H1 (cell line): Measurements from ENCODE around the gene SPPL3. TPM values are rescaled to one million over a fixed set of nuclear protein-coding genes. Genes with fewer than 3 reads are reported as not detected.
A peak's percentile ranks its signal among the peaks of the same experiment; 100 is the strongest.

ENCODE experiments used
- CTCF ChIA-PET: fragments of 300-600 bp; sonication (Branson Sonifier 250); formaldehyde crosslinking; loops from one replicate; lab custom pipeline; 2021; ENCODE audit not compliant: partially characterized antibody; lab: Charles Lee
- POLR2A ChIA-PET: fragments of 300-600 bp; sonication (Branson Sonifier 250); formaldehyde crosslinking; loops from one replicate; lab custom pipeline; 2021; ENCODE audit warnings: inconsistent platforms; ENCODE audit not compliant: partially characterized antibody; lab: Charles Lee
- DNase-seq, 2 experiments: peaks; one replicate each; pipeline versions ENCODE4 v3.0.0 to v3.0.0-alpha.2; 2010 to 2022; ENCODE audit warnings: low spot score in 2 of 2, low read depth in 1 of 2, mixed read lengths in 1 of 2
- FAIRE-seq: peaks from 2 replicates; lab custom pipeline; 2011; peaks lifted over from hg19 to GRCh38; lab: Jason Lieb, UNC
- H2AFZ ChIP-seq: 2 replicates; pipeline ENCODE4 v1.8.1; 2012; ENCODE audit warnings: low read length, inconsistent platforms
- H2AK5ac ChIP-seq: 2 replicates; pipeline ENCODE4 v1.6.1; 2013; ENCODE audit warnings: low read depth, low read length
- H2BK120ac ChIP-seq: replicated peaks from 2 replicates; pipeline ENCODE3; 2013; ENCODE audit warnings: low read depth, low read length, inconsistent platforms
- H2BK12ac ChIP-seq: 2 replicates; pipeline ENCODE4 v1.6.1; 2013; ENCODE audit warnings: low read depth, low read length
- H2BK15ac ChIP-seq: 2 replicates; pipeline ENCODE4 v1.6.1; 2013; ENCODE audit warnings: low read length
- H2BK20ac ChIP-seq: 2 replicates; pipeline ENCODE4 v1.6.1; 2013; ENCODE audit warnings: low read length
- H2BK5ac ChIP-seq: 2 replicates; pipeline ENCODE4 v1.6.1; 2013; ENCODE audit warnings: low read depth, low read length
- H3K14ac ChIP-seq: 2 replicates; pipeline ENCODE4 v1.6.1; 2013; ENCODE audit warnings: inconsistent platforms; ENCODE audit not compliant: insufficient read length
- H3K18ac ChIP-seq: 2 replicates; pipeline ENCODE4 v1.6.1; 2013; ENCODE audit warnings: low read length; ENCODE audit errors: extremely low read depth
- H3K23ac ChIP-seq: 2 replicates; pipeline ENCODE4 v1.6.1; 2013; ENCODE audit warnings: inconsistent platforms; ENCODE audit not compliant: insufficient read length
- H3K23me2 ChIP-seq: 2 replicates; pipeline ENCODE4 v1.6.1; 2013; ENCODE audit warnings: low read depth, low read length
- H3K27ac ChIP-seq: 2 replicates; pipeline ENCODE4 v1.6.1; 2011; ENCODE audit warnings: low read depth, low read length, inconsistent platforms
- H3K27me3 ChIP-seq, 4 experiments: replicated peaks in 1 of 4; 1 replicate in 1 of 4; 2 replicates in 3 of 4; pipeline versions ENCODE4 v1.6.1 to v1.8.1; 2011 to 2013; ENCODE audit warnings: low read length in 3 of 4, mild to moderate bottlenecking in 3 of 4, inconsistent platforms in 2 of 4, mixed read lengths in 2 of 4, moderate library complexity in 1 of 4; ENCODE audit not compliant: control insufficient read depth in 3 of 4, insufficient read depth in 3 of 4; ENCODE audit errors: extremely low read depth in 1 of 4
- H3K36me3 ChIP-seq, 4 experiments: 2 replicates each; pipeline versions ENCODE4 v1.6.1 to v1.8.1; 2011 to 2013; ENCODE audit warnings: mild to moderate bottlenecking in 4 of 4, low read length in 3 of 4, moderate library complexity in 2 of 4, control low read depth in 1 of 4, inconsistent platforms in 1 of 4; ENCODE audit not compliant: insufficient read depth in 4 of 4, control insufficient read depth in 2 of 4
- H3K4ac ChIP-seq: replicated peaks from 2 replicates; pipeline ENCODE3; 2013; ENCODE audit warnings: low read length, low read depth, mixed read lengths, inconsistent platforms; ENCODE audit not compliant: insufficient read length
- H3K4me1 ChIP-seq, 4 experiments: replicated peaks in 1 of 4; 1 replicate in 1 of 4; 2 replicates in 3 of 4; pipeline versions ENCODE4 v1.6.1 to v1.8.1; 2011 to 2013; ENCODE audit warnings: low read length in 3 of 4, inconsistent platforms in 2 of 4, mixed read lengths in 1 of 4; ENCODE audit not compliant: insufficient read depth in 4 of 4, control insufficient read depth in 3 of 4
- H3K4me2 ChIP-seq, 2 experiments: 2 replicates each; pipeline versions ENCODE4 v1.6.1 to v1.8.1; 2011 to 2013; ENCODE audit warnings: low read depth in 2 of 2, low read length in 2 of 2, control low read depth in 1 of 2, inconsistent platforms in 1 of 2, mild to moderate bottlenecking in 1 of 2; ENCODE audit not compliant: insufficient read depth in 1 of 2
- H3K4me3 ChIP-seq, 4 experiments: fragments of 200-600, 300-600 bp in 1 of 4; sonication (generic), shearing (Covaris generic), sonication (Bioruptor Twin) in 1 of 4; 2 replicates each; pipeline versions ENCODE4 v1.5.1 to v1.8.1; 2011 to 2016; ENCODE audit warnings: low read length in 4 of 4, low read depth in 3 of 4, control low read depth in 2 of 4, inconsistent platforms in 2 of 4, mild to moderate bottlenecking in 2 of 4, mixed read lengths in 1 of 4, moderate library complexity in 1 of 4; ENCODE audit not compliant: insufficient read depth in 2 of 4; ENCODE audit errors: extremely low read depth in 1 of 4
- H3K56ac ChIP-seq: replicated peaks from 2 replicates; pipeline ENCODE3; 2013; ENCODE audit warnings: low read depth, mild to moderate bottlenecking, mixed read lengths, low read length, inconsistent platforms; ENCODE audit not compliant: insufficient read length
- H3K79me1 ChIP-seq: 2 replicates; pipeline ENCODE4 v1.6.1; 2013; ENCODE audit warnings: low read depth, low read length, control low read depth
- H3K79me2 ChIP-seq, 2 experiments: 2 replicates each; pipeline versions ENCODE4 v1.6.1 to v1.8.1; 2012 to 2013; ENCODE audit warnings: low read length in 2 of 2, mild to moderate bottlenecking in 2 of 2, inconsistent platforms in 1 of 2; ENCODE audit not compliant: insufficient read depth in 2 of 2, control insufficient read depth in 1 of 2
- H3K9ac ChIP-seq, 4 experiments: replicated peaks in 1 of 4; 1 replicate in 1 of 4; 2 replicates in 3 of 4; pipeline versions ENCODE4 v1.6.1 to v1.8.1; 2011 to 2013; ENCODE audit warnings: low read depth in 3 of 4, low read length in 3 of 4, control low read depth in 2 of 4, mild to moderate bottlenecking in 2 of 4, moderate library complexity in 2 of 4, inconsistent platforms in 1 of 4; ENCODE audit errors: extremely low read depth in 1 of 4
- H3K9me3 ChIP-seq, 2 experiments: 2 replicates each; pipeline versions ENCODE4 v1.6.1 to v1.8.1; 2012 to 2013; ENCODE audit warnings: mild to moderate bottlenecking in 2 of 2, moderate library complexity in 2 of 2, control low read depth in 1 of 2, inconsistent platforms in 1 of 2, low read depth in 1 of 2, low read length in 1 of 2, mixed read lengths in 1 of 2; ENCODE audit not compliant: insufficient read depth in 2 of 2
- H4K20me1 ChIP-seq, 2 experiments: replicated peaks in 1 of 2; 2 replicates each; pipeline versions ENCODE3 to v1.8.1; 2011 to 2013; ENCODE audit warnings: inconsistent platforms in 2 of 2, low read length in 2 of 2, mild to moderate bottlenecking in 1 of 2; ENCODE audit not compliant: insufficient read depth in 2 of 2, control insufficient read depth in 1 of 2
- H4K5ac ChIP-seq: 2 replicates; pipeline ENCODE4 v1.6.1; 2013; ENCODE audit warnings: low read length, low read depth, mixed read lengths, inconsistent platforms; ENCODE audit not compliant: insufficient read length
- H4K8ac ChIP-seq: 2 replicates; pipeline ENCODE4 v1.8.0; 2013; ENCODE audit warnings: mild to moderate bottlenecking, moderate library complexity, low read length, inconsistent platforms; ENCODE audit not compliant: insufficient read depth; ENCODE audit errors: extremely low read depth
- H4K91ac ChIP-seq: replicated peaks from 2 replicates; pipeline ENCODE3; 2013; ENCODE audit warnings: low read length, mixed read lengths, inconsistent platforms; ENCODE audit not compliant: insufficient read length
- BACH1 ChIP-seq: IDR thresholded peaks from 2 replicates; pipeline ENCODE4 v1.6.1; 2012; ENCODE audit warnings: low read length, improper control_type of control experiment
- CBX5 ChIP-seq: fragments of 300-800, 300-1000 bp; sonication (generic); IDR thresholded peaks from 2 replicates; pipeline ENCODE4 v1.7.1; 2016; ENCODE audit warnings: antibody characterized with exemption, low read length, low read depth
- CREB1 ChIP-seq: IDR thresholded peaks from 2 replicates; pipeline ENCODE4 v1.6.1; 2012; ENCODE audit warnings: inconsistent platforms
- GTF2F1 ChIP-seq: IDR thresholded peaks from 2 replicates; pipeline ENCODE4 v1.6.1; 2012; ENCODE audit warnings: low read depth, low read length, improper control_type of control experiment, borderline replicate concordance
- JUND ChIP-seq: IDR thresholded peaks from 2 replicates; pipeline ENCODE4 v1.6.1; 2011; ENCODE audit warnings: mild to moderate bottlenecking, improper control_type of control experiment, low read length
- MAFK ChIP-seq: IDR thresholded peaks from 2 replicates; pipeline ENCODE4 v1.6.1; 2012; ENCODE audit warnings: low read depth, mild to moderate bottlenecking, improper control_type of control experiment, low read length
- NANOG ChIP-seq: IDR thresholded peaks from 2 replicates; pipeline ENCODE4 v1.6.1; 2011; ENCODE audit warnings: low read length, low read depth, mild to moderate bottlenecking, inconsistent platforms; ENCODE audit not compliant: insufficient read depth, poor library complexity, severe bottlenecking
- POLR2AphosphoS5 ChIP-seq: IDR thresholded peaks from 2 replicates; pipeline ENCODE4 v1.6.1; 2011; ENCODE audit warnings: low read depth, low read length
- RBBP5 ChIP-seq: IDR thresholded peaks from 2 replicates; pipeline ENCODE4 v1.7.1; 2012; ENCODE audit warnings: low read depth, mild to moderate bottlenecking, inconsistent platforms, low read length, moderate library complexity, borderline replicate concordance
- SIN3A ChIP-seq, 2 experiments: IDR thresholded peaks in 1 of 2; conservative IDR thresholded peaks in 1 of 2; 2 replicates each; pipeline ENCODE4 v1.6.1; 2011 to 2012; ENCODE audit warnings: low read length in 2 of 2, improper control_type of control experiment in 1 of 2, low read depth in 1 of 2, mild to moderate bottlenecking in 1 of 2
- ZNF274 ChIP-seq: IDR thresholded peaks from 2 replicates; pipeline ENCODE4 v1.7.0; 2012; ENCODE audit warnings: low read length, borderline replicate concordance; ENCODE audit errors: extremely low read depth
- WGBS, 2 experiments: shearing (Covaris generic) in 1 of 2; methylation state at CpG; one replicate each; pipeline versions ENCODE4 v1.1.6 to v1.1.7; 2013 to 2015; ENCODE audit warnings: low lambda C conversion rate in 2 of 2, mixed read lengths in 2 of 2, inconsistent platforms in 1 of 2, low coverage in 1 of 2, missing lambda C conversion rate in 1 of 2; ENCODE audit not compliant: insufficient replicate concordance in 2 of 2, insufficient coverage in 1 of 2, insufficient read length in 1 of 2; ENCODE audit errors: extremely low coverage in 1 of 2, missing lambda C conversion rate in 1 of 2; 5-methylcytosine and 5-hydroxymethylcytosine counted together
- polyA plus RNA-seq, 7 experiments: library from polyadenylated mRNA; depleted of rRNA in 3 of 7; stranded (reverse) in 5 of 7; unstranded in 2 of 7; fragments of >200 nt in 5 of 7; fragments of 200-250 nt in 2 of 7; gene quantifications; 1 replicate in 5 of 7; 2 replicates in 1 of 7; 4 replicates in 1 of 7; pipeline versions ENCODE4 v1.2.1 to v1.2.3, GENCODE V29; 2011 to 2013; ENCODE audit warnings: missing spikeins in 2 of 7, mixed read lengths in 2 of 7
- total RNA-seq: library from RNA; stranded (reverse); fragmentation: NEBNext Ultra II Directional; extraction: Animal tissue kit (Norgen Biotek cat#: 25700); gene quantifications from 2 replicates; pipeline ENCODE4 v1.2.1, GENCODE V29; 2021

SPPL3 gene
- total and polyA plus RNA-seq, 2 of the 8 experiments (the other 6 are each of a cell fraction or from before 2014, with no cell fraction given), result 27.3 to 48.4 TPM

GRCh38 chr12:120759591-120760348 lies 144.4 kb downstream of the SPPL3 start:
- Histone ChIP-seq H3K79me2 (no peaks in the 10 kb centered on the region), H3K4me1 (peaks cover 0 to 10% (median 4%) of the 10 kb centered on the region in 4 experiments; a peak in 4 of 7 replicates), H3K4ac (no peak overlapping the region), H3K23ac (no peak overlapping the region), H4K8ac (no peak overlapping the region), H3K4me3 (no peak overlapping the region), H3K4me2 (0 out of 4 replicates have a peak overlapping the region, but pooled peaks of 1 of the 2 experiments have one; percentile 7), H2BK5ac (no peak overlapping the region; the same call in 1 of the 2 replicates), H4K91ac (no peak overlapping the region), H3K23me2 (no peaks in the 10 kb centered on the region), H4K5ac (no peak overlapping the region), H2BK20ac (no peak overlapping the region), H2BK120ac (no peak overlapping the region), H2AFZ (no peak overlapping the region), H2AK5ac (no peak overlapping the region), H3K9ac (no peak overlapping the region; a peak in 1 of 7 replicates), H2BK12ac (peak overlapping the region; percentile 28; the same call in 1 of the 2 replicates), H3K18ac (0 out of 2 replicates have a peak overlapping the region, but pooled peaks have one; percentile 7), H3K79me1 (no peaks in the 10 kb centered on the region), H3K14ac (no peak overlapping the region), H3K27me3 (no peaks in the 10 kb centered on the region), H2BK15ac (no peak overlapping the region), H3K56ac (no peak overlapping the region), H4K20me1 (peaks cover 0 to 2% of the 10 kb centered on the region in 2 experiments), H3K36me3 (peaks cover 0 to 17% (median 2%) of the 10 kb centered on the region in 4 experiments; a peak in 5 of 8 replicates), H3K27ac (no peak overlapping the region), H3K9me3 (no peaks in the 10 kb centered on the region)
- ChIA-PET POLR2A (interaction anchor here (0.8 kb wide), 1 partner anchor 67 kb away, joined by 3 read pairs; no protein-coding TSS in a partner anchor), CTCF (interaction anchor here (0.5 to 1.8 kb wide), 8 partner anchors 9 to 393 kb away, joined by 3 to 6 read pairs (median 3); no protein-coding TSS in a partner anchor)
- DNase-seq, result no peak
- FAIRE-seq, result no peak
- WGBS, 2 experiments, result 89% methylated on average over 27 of the region's 27 CpGs; no CpG with 5 or more reads in 1 of the 2 experiments
- no peak for TF ChIP-seq RBBP5
- TF ChIP-seq NANOG, result no peak
- no peak for TF ChIP-seq CREB1
- TF ChIP-seq ZNF274, result no peak
- no peak for TF ChIP-seq SIN3A (conservative IDR thresholded peaks at IDR 0.05 in 1 of 2, IDR thresholded peaks at IDR 0.05 in 1 of 2; ENCODE audit: low read depth in 1 of 2, low read length in 2 of 2)
- TF ChIP-seq POLR2AphosphoS5, result no peak
- no peak for TF ChIP-seq JUND
- no peak for TF ChIP-seq GTF2F1
- no peak for TF ChIP-seq CBX5
- TF ChIP-seq MAFK, result no peak
- no peak for TF ChIP-seq BACH1
